Activated CD8-positive, alpha-beta memory T cell treated with anti-CD3 and anti-CD28 coated beads, Interleukin-2, amount 50 U/mL, for 48 hours (primary cell): ENCODE data around the gene IGF1.

ENCODE experiments used
- DNase-seq: peaks from one replicate; pipeline ENCODE4 v3.0.0-alpha.2; 2020

Gene IGF1

DNA sequence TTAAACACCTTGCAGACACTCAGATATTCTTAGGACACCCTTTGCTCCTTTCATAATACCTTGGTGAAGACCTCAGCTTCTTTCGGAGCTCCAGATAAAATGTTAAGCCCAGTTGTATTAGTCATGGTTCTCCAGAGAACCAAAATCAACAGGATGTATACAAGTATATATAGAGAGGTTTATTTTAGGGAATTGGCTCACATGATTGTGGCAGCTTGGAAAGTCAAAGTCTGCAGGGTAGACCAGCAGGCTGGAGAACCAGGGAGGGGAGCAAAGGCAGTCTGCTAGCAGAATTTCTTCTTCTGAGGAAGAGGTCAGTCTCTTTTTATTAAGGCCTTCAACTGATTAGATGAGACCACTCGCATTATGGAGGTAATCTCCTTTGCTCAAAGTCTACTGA is 6.9 kb upstream of the IGF1 start:
- DNase-seq = no peak

DNA sequence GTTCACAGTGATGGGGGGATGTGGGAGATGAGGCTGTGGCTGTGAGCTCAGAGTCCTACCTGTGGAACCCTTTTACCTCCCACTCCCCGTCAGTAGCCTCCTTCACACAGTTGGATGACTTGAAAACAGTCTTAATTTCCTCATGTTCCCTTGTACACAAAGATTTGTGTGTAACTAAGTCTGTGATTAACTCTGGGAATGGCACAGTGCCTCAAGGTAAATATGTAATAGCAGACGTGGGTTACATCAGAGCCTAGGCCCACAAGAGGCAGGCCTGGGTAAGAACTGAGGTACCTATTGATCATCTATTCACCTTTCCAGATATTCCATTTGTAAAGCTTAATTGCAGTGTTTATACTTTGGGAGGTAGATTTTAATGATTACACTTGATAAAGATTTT is 5.8 kb upstream of the IGF1 start:
- DNase-seq = no peak

DNA sequence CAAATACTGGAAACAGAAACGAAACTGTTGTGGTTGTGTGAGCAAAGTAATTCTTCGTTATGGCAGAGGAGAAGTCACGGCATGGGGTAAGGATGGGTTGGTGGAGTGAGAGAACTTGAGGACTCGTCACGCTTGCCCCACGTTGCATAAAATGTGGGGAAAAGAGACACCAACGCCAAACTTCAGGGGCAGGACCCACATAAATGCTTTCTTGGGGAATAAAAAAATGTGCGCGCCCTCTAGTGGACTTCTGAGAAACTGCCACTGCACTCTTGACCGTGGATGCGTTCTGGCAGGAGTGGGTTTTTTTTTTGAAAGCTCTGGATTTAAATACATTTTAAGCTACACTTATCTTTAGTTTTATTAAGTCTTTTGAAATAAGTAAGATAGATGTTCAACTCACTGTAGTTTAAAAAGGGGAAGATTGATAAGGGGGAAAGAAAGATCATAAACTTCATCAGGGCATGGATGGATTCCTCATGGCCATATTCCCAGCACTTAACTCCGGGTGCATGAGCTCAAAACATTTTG is 4.1 kb upstream of the IGF1 start:
- DNase-seq = peak; percentile 75

DNA sequence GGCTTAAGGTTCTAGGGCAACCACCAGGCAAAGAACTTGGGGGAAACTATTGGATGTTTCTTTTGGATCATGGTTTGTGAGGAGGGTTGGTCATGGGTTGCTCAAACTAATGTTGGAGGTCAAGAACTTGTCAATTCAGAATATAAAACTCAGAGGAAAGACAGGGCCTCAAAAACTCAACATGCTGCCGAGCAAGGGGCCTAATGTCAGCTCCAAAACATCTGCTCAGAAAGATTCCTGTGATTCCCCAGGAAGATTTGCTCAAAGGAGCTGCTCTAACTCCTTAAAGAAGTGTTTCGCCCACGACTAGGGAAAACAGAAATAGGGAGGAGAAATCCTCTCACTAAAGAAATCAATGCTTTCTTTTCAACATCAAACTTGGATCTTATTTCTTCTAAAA is 3.7 kb upstream of the IGF1 start:
- DNase-seq = no peak

DNA sequence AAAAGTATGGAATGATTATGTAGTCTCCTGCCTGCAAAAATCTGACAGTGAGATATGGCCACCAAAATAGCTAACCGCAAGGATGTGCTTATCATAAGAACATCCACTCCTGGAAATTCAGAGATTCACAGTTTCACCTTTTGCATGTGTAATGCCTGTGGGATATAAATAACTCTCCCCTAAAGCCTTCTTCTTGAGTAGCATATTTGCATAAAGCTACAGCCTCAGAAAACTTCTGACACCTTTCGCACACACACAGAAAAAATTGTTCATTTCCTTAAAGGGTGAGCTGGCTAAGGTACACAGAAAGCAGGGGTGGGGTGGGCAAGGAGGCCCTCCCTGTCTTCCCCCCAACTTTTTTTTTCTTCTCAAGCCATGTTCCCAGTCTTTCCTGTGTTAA is 3.1 kb upstream of the IGF1 start:
- no peak for DNase-seq

DNA sequence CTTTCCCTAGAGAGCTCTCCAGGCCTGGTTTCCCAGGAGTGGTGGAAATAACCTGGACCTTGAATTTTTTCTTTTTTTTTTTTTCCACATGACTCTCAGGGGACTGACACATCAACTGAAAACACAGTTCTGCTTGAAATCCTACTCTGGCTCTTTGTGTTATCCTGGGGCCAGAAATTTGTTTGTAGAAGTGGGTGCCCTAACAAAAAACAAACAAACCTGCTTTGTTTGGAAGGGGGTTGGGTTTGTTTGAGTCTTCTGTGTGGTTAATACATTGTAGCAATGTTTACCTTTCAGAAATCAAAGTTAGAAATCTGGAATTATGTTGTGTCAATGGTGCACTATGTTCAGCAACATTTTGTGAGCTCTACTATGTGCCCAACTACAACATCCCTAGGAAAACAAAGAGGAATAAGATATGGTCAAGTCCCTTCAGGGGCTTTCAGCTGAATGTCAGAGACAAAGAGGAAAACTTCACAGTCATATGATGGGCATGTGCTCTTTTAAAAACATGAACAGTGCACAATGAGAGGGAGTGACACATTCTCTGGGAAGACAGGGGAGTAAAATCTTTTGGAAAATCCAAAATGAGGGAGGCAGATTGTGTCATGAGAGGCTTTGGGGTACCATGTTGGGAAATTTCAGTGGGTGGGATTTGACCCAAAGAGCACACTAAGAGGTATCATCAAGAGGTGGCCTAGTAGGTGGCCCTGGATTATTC is 1.5 kb upstream of the IGF1 start:
- no peak for DNase-seq

DNA sequence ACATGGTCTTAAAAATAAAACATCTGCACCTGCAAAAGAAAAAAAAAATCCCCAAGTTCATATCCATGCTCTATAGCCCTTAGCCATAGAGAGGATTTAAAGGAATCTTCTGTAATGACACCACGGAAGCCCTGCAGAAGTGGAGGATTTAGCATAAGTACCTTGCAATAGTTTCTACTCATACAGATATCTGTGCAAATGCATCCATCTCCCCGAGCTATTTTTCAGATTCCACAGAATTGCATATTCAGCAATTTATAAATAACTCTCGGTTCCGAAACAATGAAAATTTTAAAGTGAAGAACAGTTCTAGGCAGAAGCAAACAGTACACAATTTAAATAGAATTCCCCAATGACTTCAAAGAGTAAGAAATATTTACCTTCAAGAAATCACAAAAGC is 424 bp downstream of the IGF1 start:
- DNase-seq = no peak

DNA sequence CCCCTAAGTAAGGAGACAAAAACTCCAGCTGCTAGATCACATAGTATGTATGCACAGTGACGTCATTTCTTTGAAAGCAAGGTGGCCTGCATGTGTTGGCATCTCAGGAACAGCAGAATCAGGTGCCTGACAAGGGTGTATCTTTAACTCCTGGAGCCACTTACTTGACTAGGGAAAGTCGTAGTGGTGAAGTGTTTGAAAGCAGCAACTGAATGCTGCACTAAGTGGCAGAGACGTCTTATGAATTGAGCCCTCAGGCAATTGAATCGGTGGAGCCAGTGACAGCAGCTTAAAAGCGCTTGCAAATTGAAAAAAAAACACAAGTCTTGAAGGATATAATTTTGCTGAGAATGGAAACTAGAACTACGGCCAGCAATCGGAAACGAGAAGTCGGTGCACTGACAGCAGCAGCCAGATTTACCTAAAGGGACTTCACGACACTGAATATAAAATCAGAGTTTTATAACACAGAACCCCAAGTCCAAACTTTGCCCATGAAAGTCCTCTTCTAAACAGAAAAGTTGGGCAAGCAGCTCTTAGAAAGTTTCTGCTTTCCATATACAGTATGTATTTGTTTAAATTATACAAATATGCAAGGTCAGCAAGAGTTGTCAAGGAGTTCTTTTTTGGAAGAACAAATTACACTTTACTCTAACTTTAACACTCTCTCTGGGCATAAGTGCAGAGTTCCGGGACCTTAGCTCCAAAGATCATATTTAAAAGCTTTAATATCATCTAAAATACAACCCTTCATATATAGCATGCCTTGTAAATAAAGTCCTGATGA is 1.1 kb downstream of the IGF1 start:
- DNase-seq = no peak

DNA sequence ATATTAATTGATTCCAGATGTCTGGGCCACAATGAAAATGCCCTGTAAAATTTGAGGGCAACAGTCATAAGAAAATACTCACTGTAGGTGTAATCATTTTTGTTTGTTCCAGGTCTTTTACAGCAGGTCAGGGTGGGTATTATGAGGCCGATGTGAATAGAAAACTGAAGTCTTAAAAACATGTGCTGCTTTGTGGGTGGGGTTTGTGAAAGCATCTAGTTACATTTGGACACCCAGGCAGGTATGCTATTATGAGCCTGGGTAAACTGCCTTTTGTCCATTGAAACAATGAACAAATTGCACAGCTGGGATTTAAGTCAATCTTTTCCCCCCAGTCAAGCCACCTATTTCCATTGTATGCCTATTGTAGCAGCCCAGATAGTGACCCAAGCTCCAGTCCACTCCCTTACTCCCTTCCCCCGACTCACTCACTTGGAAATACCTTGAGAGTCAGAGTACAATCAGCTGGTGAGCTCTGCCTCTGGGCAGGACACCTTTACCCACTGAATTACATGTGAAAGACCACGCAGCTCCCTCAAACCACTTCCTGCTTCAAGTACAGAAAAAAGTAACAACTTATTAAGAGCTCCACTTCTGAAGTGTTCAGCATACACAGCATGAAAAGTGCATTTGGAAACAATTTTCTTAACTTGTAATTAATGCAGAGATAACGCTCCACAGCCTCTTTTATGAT is 1.8 kb downstream of the IGF1 start:
- DNase-seq = peak; percentile 65

DNA sequence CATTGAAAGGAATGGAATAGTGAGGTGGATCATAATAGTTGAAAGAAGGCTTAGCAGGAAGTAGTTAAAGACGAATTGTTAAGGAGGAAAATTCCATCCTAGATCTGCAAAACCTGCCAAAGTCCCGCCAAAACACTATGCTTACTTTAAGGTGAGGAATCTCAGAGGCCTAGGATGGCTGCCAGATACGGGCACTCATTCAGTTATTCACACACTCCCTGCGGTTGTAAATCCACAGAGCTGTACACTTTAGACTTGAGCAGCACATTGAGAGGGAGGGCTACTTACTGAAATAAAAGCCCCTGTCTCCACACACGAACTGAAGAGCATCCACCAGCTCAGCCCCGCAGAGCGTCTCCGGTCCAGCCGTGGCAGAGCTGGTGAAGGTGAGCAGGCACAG is 5.0 kb downstream of the IGF1 start:
- DNase-seq = no peak

DNA sequence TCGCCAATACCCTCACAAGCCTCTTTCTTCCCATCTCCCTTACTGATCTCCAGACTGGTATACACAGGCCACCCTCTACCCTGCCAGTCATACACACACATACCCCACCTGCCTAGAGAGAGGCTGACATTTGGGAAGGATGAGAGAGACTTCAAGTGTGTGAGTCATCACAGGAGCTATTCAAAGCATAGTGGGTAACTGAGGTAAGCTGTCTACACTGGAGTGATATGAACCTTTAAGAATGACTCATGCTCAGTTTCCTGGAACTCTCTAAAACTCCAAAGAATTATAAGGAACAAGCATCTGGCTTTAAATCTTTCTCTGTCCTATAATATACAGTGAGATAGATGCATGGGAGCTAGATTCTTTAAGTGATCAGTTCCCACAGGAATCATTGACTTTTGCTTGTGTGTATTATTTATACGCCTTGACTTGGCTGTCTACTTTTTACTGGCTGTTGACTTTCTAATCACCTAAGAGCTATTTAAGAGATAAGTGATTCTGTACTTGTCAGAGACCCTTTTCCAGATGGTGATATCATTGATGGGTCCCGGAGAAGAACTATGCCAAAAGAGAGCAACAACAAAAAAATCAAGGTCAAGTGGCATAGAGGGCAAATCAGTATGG is 5.8 kb downstream of the IGF1 start:
- DNase-seq = no peak

DNA sequence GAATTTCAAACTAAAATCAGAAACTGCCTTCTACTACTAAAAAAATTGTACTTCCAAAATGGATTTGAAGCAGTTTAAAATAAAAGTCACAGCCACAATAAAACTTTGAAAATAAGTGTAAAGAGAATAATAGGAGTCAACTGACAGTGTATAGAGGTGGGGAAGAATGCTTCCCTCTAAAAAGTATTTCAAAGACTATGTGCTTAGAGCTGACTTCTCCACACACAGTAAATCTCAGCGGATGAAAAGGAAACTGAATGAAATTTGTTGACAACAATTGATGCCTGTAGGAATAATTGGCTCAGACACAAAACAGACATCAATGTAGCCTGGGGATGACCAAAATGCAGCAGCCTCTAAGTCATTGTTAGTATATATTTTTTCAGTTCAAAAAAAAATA is 7.9 kb downstream of the IGF1 start:
- DNase-seq = no peak

DNA sequence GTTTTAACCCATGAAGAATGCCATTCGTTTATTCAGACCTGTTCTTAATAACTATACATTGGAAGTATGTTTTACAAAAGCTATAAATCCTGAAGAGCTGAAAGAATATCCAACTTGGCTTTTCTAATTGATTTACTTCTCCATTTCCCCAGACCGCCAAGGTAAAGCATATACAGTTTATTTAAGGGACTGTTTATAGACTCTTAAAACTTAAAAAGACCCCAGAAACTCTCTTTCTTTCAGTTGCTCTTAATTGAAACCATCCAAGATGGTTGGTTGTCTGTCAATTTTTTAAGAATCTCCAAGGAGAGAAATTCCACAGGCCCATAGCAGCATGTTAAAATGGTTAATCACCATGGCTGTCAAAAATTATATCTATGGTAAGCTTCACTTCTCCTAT is 8.8 kb downstream of the IGF1 start:
- no peak for DNase-seq

DNA sequence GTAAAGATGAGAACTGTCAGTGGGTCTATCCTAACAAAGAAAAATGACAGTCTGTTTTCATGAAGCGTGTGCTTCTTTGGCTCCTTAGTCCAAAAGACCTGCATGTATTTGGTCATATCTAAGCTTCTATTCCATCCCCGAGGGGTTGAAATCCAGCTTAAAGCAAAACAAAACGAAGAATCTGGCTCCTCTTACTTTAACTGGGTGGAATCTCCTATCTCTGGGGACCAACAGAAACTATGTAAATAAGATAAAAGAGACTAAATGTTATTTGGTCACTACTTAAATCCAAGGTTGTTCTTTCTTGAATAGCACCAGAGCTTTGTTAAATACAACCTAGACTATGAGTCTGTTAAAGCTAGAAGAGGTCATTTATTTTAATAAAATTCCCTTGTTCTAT is 9.4 kb downstream of the IGF1 start:
- no peak for DNase-seq

DNA sequence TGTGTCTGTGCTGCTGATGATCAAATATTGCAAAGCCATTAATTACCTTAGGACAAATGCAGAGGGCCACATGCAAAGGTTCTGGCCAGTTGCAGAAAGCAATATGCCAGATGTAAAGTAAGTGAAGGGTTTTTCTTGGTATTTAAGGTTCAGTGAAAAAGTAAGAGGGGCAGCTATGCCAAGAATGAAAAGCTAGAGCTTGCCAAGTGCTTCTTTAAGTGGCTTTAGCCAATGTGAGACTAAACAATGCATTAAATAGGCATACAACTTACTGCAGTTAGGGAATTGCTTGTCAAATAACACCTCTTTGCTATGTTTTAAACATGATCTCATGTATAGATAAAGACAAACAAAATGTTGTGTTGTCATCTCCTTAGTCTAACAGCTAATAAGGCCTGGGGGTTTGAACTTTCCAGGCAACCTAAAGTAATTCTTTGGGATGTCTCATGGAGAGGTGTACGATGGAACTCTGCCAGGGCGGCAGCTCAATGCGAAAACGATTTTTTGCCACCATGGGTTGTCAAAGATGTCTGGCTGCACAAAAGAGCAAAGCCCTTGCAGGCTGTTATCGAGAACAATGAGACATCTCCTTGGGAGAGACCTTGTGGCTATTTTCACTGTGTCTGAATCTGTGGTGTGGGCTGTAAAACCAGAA is 12.0 kb downstream of the IGF1 start:
- DNase-seq = no peak

DNA sequence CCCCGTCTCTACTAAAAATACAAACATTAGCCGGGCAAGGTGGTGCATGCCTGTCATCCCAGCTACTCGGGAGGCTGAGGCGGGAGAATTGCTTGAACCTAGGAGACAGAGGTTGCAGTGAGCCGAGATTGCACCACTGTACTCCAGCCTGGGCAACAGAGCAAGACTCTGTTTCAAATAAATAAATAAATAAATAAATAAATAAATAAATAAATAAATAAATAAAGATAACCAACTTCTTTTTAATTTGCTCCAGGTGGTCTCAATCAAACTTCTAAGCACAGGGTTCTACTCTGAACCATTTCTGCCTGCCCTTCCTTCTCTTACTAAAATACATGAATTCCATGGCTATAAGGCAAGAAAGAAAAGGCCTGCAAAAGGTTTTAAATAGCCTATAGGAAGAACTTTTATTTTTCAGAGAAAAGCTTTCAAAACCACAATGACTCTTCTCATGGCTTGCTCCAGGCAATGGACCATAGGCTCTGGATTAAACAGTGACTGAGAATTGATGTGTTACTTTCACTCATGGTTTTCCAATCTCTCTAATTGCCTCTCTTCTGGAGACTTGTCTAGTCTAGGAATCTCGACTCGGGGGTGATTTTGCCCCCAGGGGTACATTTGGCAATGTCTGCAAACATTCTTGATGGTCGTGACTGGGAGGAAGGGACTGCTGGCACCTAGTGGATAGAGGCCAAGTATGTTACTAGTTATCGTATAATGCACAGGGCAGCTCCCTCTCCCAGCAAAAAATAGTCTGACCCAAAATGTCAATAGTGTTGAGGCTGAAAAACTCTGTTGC is 14.4 kb downstream of the IGF1 start:
- DNase-seq = no peak

DNA sequence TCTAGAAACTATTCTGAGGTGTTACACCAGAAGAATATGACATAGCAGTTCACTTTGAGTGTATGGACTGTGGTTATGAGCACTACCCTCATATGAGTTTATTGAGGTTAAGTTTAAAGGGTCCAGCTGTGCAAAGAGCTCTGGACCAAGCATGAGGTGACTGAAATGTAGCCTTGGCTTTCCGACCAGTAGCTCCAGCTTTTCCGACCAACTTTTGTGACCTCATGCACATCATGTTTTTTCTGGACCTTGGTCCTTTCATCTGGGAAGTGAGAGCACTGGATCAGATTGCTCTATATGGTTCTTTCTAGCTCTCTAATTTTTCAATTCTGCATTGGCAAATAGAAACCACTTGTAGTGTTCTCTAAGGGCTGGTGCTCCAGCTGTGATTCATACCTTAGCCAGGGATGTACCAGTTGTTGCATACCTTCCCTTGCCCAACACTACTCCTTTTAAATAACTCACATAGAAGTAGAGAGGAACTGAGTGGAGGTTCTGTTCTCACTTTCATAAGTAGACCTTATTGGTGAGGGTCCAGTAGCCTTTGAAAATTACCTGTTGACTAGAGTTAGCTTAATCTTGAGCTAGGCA is 16.6 kb downstream of the IGF1 start:
- no peak for DNase-seq

DNA sequence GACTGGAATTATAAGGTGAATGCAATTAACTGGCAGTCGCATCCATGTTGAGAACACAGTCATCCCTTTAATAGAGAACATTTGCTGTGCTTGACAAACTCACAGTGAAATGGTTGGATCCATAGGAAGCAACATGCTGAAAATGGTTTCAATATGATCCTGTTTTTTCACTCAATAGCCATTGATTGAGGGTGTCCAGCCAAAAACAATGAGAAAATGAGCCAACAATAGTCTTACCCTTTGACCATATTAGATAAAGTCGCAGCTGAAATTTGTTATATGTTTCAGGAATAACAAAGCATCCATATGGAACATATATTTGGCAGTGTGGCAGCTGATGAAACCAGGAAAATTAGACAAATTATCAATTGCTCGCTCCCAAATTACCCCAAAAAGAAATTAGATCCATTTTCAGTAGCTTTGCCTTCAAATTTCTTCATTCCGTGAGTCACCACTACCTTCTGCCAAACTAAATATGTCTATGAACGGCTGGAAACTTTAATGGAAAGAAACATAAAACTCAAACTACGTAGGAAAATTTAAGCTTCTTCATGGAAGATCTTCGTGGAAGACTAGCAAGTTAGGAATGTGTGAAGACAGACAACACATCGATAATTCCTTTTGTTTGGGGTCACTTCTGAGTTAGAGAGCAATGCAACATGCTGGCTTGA is 17.4 kb downstream of the IGF1 start:
- DNase-seq = no peak

DNA sequence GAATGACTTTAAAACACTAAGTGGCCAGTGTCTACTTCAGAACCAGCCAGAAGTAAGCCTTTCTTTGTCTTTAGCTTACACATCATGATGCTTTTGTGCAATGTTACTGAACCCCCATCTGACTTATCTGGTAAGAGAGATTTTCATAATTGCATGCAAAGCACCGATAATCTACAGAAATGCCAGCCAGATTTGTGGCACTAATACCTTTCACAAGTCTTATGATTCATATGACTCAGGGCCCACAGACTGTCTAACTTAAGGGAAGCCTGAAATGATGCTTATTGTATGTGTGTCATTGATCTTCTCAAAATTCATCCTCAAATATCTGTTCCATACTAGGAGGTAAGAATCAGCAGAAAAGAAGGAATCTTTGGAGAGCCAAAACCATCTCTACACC is 18.0 kb downstream of the IGF1 start:
- no peak for DNase-seq

DNA sequence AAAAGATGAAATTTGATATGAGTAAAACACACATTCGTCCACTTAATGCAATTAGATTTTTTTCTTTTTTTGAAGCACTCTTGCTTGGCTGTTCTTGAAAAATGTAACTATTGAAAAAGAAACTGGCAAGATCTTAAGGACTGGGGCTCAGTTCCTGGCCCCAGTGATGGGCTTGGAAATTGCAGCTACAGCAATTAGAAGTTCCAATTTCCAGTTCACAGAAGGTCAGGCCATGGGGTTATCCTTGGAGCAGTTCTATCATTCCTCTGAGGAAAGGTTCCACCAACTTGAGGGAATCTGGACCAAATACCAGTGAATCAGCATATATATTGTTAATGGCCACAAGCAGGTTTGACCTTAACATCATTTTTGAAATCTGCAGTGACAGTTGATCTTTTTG is 18.9 kb downstream of the IGF1 start:
- DNase-seq = no peak

DNA sequence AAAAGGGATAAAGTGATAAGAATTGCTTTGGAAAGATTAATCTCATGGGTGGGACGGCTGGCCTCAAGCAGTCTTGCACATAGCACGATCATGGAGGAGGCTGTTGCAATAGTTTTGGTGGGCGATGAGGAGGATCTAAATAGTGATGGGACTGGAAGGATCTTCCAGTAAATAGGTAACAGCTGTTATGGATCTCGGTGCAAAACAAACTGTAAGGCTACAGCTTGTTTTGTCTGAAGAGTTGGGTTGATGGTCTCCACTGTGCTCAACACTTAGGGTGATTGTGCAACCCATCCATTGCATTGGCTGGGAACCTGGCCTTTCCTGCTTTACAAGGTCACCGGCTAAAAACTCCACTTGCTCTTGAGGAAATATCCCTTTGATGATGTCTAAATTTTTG is 21.0 kb downstream of the IGF1 start:
- no peak for DNase-seq
